Measurements from ENCODE around the gene LYPD3.
"Not testable (repeated sequence)": the region's sequence is repeated elsewhere in the genome, so short reads cannot be mapped to it uniquely, and the experiment has no call there.

LYPD3 gene

GRCh38 chr19:43465468-43466120, at the start of gene LYPD3:
LYPD3 (minus strand) TSS chr19:43465608; CDS start chr19:43465571, 37 bp downstream.
- DNase-seq, result no peak

GRCh38 chr19:43512399-43512798, 47.0 kb upstream of the LYPD3 start:
- not testable (repeated sequence) for DNase-seq

GRCh38 chr19:43511324-43511723, 45.9 kb upstream of the LYPD3 start:
- DNase-seq, result no peak

- DNase-seq, result no peak
These were observed 45.3 kb upstream of the LYPD3 start for GRCh38 chr19:43510713-43511112.

GRCh38 chr19:43507880-43508279, 42.5 kb upstream of the LYPD3 start:
- DNase-seq, result no peak

- DNase-seq, result no peak
These were observed 41.2 kb upstream of the LYPD3 start for GRCh38 chr19:43506629-43507028.

GRCh38 chr19:43505941-43506340, 40.5 kb upstream of the LYPD3 start:
- peak; percentile 85 for DNase-seq

GRCh38 chr19:43505186-43505456, 39.7 kb upstream of the LYPD3 start:
- no peak for DNase-seq

GRCh38 chr19:43504426-43505185, 39.2 kb upstream of the LYPD3 start, which contains the start of gene PHLDB3:
PHLDB3 (minus strand) TSS chr19:43504746; CDS start chr19:43504118, 628 bp downstream.
- peak; percentile 56 for DNase-seq

- peak; percentile 98 for DNase-seq
These were observed 38.4 kb upstream of the LYPD3 start for GRCh38 chr19:43503501-43504425.

- DNase-seq, result no peak
These were observed 37.1 kb upstream of the LYPD3 start for GRCh38 chr19:43502419-43502976.

GRCh38 chr19:43501661-43502418, 36.4 kb upstream of the LYPD3 start:
- DNase-seq, result no peak

- DNase-seq, result no peak
These were observed 33.6 kb upstream of the LYPD3 start for GRCh38 chr19:43499042-43499441.

- DNase-seq, result no peak
These were observed 32.9 kb upstream of the LYPD3 start for GRCh38 chr19:43498233-43498842.

GRCh38 chr19:43496960-43497359, 31.6 kb upstream of the LYPD3 start:
- no peak for DNase-seq

GRCh38 chr19:43495082-43495481, 29.7 kb upstream of the LYPD3 start:
- DNase-seq, result no peak

- DNase-seq, result no peak
These were observed 25.4 kb upstream of the LYPD3 start for GRCh38 chr19:43490759-43491158.

- DNase-seq, result no peak
These were observed 24.7 kb upstream of the LYPD3 start for GRCh38 chr19:43489979-43490599.

- DNase-seq, result peak; percentile 31
These were observed 23.9 kb upstream of the LYPD3 start for GRCh38 chr19:43489310-43489709.

- DNase-seq, result no peak
These were observed 22.8 kb upstream of the LYPD3 start for GRCh38 chr19:43488179-43488578.

GRCh38 chr19:43486412-43486811, 21.0 kb upstream of the LYPD3 start:
- no peak for DNase-seq

All from hematopoietic multipotent progenitor cell treated with erythropoietin and hydrocortisone succinate and interleukin-3 and kit ligand, for 6 days (in vitro differentiated cells).